ENCODE measurements around the gene RPS3.

DNA sequence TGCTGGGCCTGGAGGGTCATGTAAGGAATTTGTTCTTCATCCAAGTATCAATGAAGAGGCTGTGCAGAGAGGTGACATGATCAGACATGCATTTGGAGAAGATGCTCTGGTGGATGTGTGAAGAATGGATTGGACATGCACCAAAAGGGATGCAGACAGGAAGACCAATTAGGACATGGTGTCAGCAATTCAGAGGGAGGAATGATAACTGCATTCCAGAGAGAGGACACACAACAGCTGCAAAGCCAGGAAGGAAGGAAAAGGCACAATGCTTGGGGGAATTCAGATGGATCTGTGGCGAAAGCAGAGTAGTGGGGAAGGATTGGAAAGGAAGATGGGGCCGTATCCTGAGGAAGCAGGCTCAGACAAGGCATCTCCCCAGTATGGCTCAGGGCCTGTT, 42.7 kb upstream of the RPS3 start:
- TF ChIP-seq, protein P1, sequence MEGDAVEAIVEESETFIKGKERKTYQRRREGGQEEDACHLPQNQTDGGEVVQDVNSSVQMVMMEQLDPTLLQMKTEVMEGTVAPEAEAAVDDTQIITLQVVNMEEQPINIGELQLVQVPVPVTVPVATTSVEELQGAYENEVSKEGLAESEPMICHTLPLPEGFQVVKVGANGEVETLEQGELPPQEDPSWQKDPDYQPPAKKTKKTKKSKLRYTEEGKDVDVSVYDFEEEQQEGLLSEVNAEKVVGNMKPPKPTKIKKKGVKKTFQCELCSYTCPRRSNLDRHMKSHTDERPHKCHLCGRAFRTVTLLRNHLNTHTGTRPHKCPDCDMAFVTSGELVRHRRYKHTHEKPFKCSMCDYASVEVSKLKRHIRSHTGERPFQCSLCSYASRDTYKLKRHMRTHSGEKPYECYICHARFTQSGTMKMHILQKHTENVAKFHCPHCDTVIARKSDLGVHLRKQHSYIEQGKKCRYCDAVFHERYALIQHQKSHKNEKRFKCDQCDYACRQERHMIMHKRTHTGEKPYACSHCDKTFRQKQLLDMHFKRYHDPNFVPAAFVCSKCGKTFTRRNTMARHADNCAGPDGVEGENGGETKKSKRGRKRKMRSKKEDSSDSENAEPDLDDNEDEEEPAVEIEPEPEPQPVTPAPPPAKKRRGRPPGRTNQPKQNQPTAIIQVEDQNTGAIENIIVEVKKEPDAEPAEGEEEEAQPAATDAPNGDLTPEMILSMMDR (optimal IDR thresholded peaks at IDR 0.05 in 1 of 3, IDR thresholded peaks at IDR 0.05 in 1 of 3, conservative IDR thresholded peaks at IDR 0.05 in 1 of 3; ENCODE audit: extremely low read depth in 1 of 3, insufficient read depth in 2 of 3, low read length in 3 of 3): no peak
- no peak for TF ChIP-seq EZH2 (IDR thresholded peaks at IDR 0.05; ENCODE audit: low read length)
